Dendritic cell treated with granulocyte-macrophage colony-stimulating factor and Interleukin-4, amounts not matched to agents 40 ng/mL and 50 ng/mL, for 4 days (primary cell): Measurements from ENCODE around the gene OPN1SW.

Source experiments
- H3K27ac Mint-ChIP-seq: one replicate; pipeline ENCODE4 v1.8.0; 2022; ENCODE audit warnings: mild to moderate bottlenecking, mixed read lengths
- H3K27me3 Mint-ChIP-seq: one replicate; pipeline ENCODE4 v1.8.0; 2022; ENCODE audit warnings: mild to moderate bottlenecking, mixed read lengths
- H3K36me3 Mint-ChIP-seq: one replicate; pipeline ENCODE4 v1.8.0; 2022; ENCODE audit warnings: low read depth, mixed read lengths
- H3K4me1 Mint-ChIP-seq: one replicate; pipeline ENCODE4 v1.8.0; 2022; ENCODE audit warnings: low read depth, mixed read lengths
- H3K4me3 Mint-ChIP-seq: one replicate; pipeline ENCODE4 v1.8.0; 2022; ENCODE audit warnings: mild to moderate bottlenecking, moderate library complexity, mixed read lengths
- H3K9me3 Mint-ChIP-seq: one replicate; pipeline ENCODE4 v1.8.0; 2022; ENCODE audit warnings: mixed read lengths
- intact Hi-C: fragments of 100-400 bp; cut with micrococcal nuclease; formaldehyde crosslinking; loops from one replicate; pipeline ENCODE4 v1.15.0; 2022

Gene OPN1SW

DNA sequence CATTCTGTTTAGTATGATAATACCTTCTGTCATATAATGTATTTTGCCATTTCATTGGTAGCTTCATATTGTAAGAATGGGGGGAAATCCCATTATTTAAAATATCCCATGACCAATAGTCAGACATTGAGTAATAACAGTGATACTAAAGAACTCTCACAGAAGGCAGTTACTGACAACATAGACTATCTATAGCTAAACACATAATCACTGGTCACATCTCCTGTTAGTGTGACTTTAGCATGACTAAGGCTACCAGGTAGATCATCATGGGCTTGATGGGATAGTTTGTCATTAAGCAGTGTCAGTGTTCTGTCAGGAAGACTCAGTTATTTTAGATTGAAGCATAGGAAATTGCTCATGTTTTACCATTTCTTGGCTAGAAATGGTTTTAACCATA is 16.4 kb downstream of the OPN1SW start:
- Mint-ChIP-seq H3K9me3 (no peaks in the 10 kb centered on the region), H3K27me3 (no peaks in the 10 kb centered on the region), H3K4me1 (no peaks in the 10 kb centered on the region), H3K4me3 (no peak overlapping the region), H3K27ac (no peak overlapping the region), H3K36me3 (peaks cover 95% of the 10 kb centered on the region)
- intact Hi-C loops = no loop called here

- no peaks in the 10 kb centered on the region for H3K27me3 Mint-ChIP-seq
- H3K36me3 Mint-ChIP-seq = peaks cover 95% of the 10 kb centered on the region
- no peaks in the 10 kb centered on the region for H3K9me3 Mint-ChIP-seq
- intact Hi-C loops = no loop called here
- no peak overlapping the region for H3K27ac Mint-ChIP-seq
- no peaks in the 10 kb centered on the region for H3K4me1 Mint-ChIP-seq
- H3K4me3 Mint-ChIP-seq = no peak overlapping the region
These were observed 17.0 kb downstream of the OPN1SW start for GRCh38 chr7:128758553-128758952.

DNA sequence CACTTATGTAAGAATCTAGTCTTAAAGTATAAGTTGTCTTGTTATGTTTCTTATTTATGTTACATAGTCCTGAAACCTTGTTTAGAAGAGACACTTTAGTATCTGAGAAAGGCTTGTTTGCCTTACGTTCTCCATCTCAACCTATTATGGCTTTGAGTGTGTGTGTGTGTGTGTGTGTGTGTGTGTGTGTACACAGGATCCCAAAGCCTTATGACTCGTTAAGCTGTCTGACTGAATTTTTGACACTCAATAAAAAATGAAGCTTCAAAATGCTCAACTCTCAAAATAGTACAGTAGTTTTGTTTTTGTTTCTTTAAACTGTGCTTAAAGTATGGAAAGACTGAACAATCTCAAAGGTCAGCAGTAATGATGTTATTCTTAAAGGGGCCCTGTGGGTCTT is 18.4 kb downstream of the OPN1SW start:
- no peak overlapping the region for H3K27ac Mint-ChIP-seq
- no peak overlapping the region for H3K4me3 Mint-ChIP-seq
- no peaks in the 10 kb centered on the region for H3K9me3 Mint-ChIP-seq
- intact Hi-C loops = no loop called here
- no peaks in the 10 kb centered on the region for H3K27me3 Mint-ChIP-seq
- H3K36me3 Mint-ChIP-seq = peaks cover 94% of the 10 kb centered on the region
- H3K4me1 Mint-ChIP-seq = no peaks in the 10 kb centered on the region

DNA sequence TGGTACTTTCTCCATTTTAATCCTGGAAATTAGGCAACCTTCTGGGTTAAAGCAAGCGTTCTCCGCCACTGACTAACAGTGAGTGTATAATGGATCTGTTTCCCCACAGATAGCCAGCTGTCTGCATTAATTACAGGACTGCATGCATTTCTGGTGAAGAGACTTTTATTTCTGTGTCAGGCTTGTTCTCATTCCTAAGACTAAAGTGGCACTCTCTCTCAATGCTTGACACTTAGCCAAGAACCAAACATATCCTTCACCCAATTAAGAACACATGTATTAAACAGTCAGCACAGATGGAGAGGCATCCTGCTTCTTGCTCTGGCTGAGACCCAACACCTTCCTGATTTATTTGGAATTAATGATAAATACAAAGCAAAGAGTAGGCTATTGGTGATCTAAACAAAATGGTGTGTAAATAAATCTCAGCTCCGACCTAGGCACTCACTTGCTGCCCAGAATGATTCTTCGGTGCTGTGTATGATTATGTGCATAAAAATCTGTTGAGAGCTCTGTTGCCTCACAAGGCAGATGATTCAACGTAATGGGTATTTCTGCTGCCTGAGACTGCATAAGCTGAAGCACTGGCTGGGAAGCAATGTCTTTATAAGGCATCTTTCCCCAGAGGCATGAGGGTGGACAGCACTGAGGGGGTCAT is 19.6 kb downstream of the OPN1SW start:
- Mint-ChIP-seq H3K36me3 (peaks cover 85% of the 10 kb centered on the region), H3K9me3 (no peaks in the 10 kb centered on the region), H3K27me3 (no peaks in the 10 kb centered on the region), H3K4me3 (no peak overlapping the region), H3K4me1 (no peaks in the 10 kb centered on the region), H3K27ac (no peak overlapping the region)
- intact Hi-C loops = no loop called here

GRCh38 chr7:128755075-128755818 is 20.3 kb downstream of the OPN1SW start:
- H3K36me3 Mint-ChIP-seq = peaks cover 85% of the 10 kb centered on the region
- intact Hi-C loops = no loop called here
- H3K4me1 Mint-ChIP-seq = no peaks in the 10 kb centered on the region
- H3K27ac Mint-ChIP-seq = no peak overlapping the region
- H3K27me3 Mint-ChIP-seq = no peaks in the 10 kb centered on the region
- H3K4me3 Mint-ChIP-seq = no peak overlapping the region
- no peaks in the 10 kb centered on the region for H3K9me3 Mint-ChIP-seq

- H3K4me3 Mint-ChIP-seq = no peak overlapping the region
- H3K9me3 Mint-ChIP-seq = no peaks in the 10 kb centered on the region
- H3K27me3 Mint-ChIP-seq = no peaks in the 10 kb centered on the region
- intact Hi-C loops = no loop called here
- peaks cover 5% of the 10 kb centered on the region for H3K4me1 Mint-ChIP-seq
- no peak overlapping the region for H3K27ac Mint-ChIP-seq
- peaks cover 83% of the 10 kb centered on the region for H3K36me3 Mint-ChIP-seq
These were observed 23.3 kb downstream of the OPN1SW start for GRCh38 chr7:128752251-128752650.

GRCh38 chr7:128747327-128748079 is 28.1 kb downstream of the OPN1SW start:
- Mint-ChIP-seq H3K9me3 (no peaks in the 10 kb centered on the region), H3K4me1 (peaks cover 26% of the 10 kb centered on the region), H3K36me3 (peaks cover 48% of the 10 kb centered on the region), H3K27me3 (no peaks in the 10 kb centered on the region), H3K4me3 (no peak overlapping the region), H3K27ac (no peak overlapping the region)
- intact Hi-C loops = no loop called here

GRCh38 chr7:128745706-128746105 is 29.9 kb downstream of the OPN1SW start:
- intact Hi-C loops = no loop called here
- H3K4me1 Mint-ChIP-seq = peaks cover 40% of the 10 kb centered on the region

DNA sequence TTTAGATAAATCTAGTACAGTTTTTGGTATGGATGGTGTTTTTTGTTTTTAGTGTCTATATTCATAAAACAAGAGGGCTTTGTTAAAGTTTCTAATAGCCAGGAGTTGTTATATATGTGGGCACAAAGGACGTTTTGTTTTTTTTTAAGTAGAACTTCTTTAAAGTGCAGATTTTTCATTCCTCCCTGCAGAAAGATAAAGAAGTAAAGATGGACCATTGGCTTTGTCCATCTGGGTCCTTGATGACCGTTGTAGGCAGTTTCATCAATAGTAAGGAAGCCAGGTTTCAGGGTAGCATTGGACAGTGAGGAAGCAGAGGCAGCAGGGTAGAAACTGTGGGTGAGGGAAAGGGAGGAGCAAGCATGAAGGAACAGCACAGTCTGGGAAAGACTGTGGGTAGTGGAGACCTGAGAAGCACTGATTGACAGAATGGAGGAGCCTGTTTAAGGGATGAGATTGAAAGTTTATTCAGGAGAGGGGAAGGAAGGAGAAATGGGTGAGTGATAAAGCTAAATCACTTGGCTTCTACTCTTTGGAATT is 31.2 kb downstream of the OPN1SW start:
- intact Hi-C loops = no loop called here
- peaks cover 40% of the 10 kb centered on the region for H3K4me1 Mint-ChIP-seq
- peaks cover 39% of the 10 kb centered on the region for H3K36me3 Mint-ChIP-seq
- no peak overlapping the region for H3K27ac Mint-ChIP-seq
- H3K9me3 Mint-ChIP-seq = no peaks in the 10 kb centered on the region
- H3K27me3 Mint-ChIP-seq = no peaks in the 10 kb centered on the region
- no peak overlapping the region for H3K4me3 Mint-ChIP-seq

More at GRCh38 chr7:128745706-128746105, 29.9 kb downstream of the OPN1SW start:
- H3K4me3 Mint-ChIP-seq = no peak overlapping the region
- no peak overlapping the region for H3K27ac Mint-ChIP-seq
- H3K9me3 Mint-ChIP-seq = no peaks in the 10 kb centered on the region
- H3K27me3 Mint-ChIP-seq = no peaks in the 10 kb centered on the region
- H3K36me3 Mint-ChIP-seq = peaks cover 45% of the 10 kb centered on the region

GRCh38 chr7:128743112-128743772 is 32.4 kb downstream of the OPN1SW start:
- peaks cover 33% of the 10 kb centered on the region for H3K36me3 Mint-ChIP-seq
- intact Hi-C loops = no loop called here
- H3K4me3 Mint-ChIP-seq = peak overlapping the region; percentile 26
- no peaks in the 10 kb centered on the region for H3K9me3 Mint-ChIP-seq
- peaks cover 47% of the 10 kb centered on the region for H3K4me1 Mint-ChIP-seq
- H3K27ac Mint-ChIP-seq = peak overlapping the region; percentile 64
- no peaks in the 10 kb centered on the region for H3K27me3 Mint-ChIP-seq

DNA sequence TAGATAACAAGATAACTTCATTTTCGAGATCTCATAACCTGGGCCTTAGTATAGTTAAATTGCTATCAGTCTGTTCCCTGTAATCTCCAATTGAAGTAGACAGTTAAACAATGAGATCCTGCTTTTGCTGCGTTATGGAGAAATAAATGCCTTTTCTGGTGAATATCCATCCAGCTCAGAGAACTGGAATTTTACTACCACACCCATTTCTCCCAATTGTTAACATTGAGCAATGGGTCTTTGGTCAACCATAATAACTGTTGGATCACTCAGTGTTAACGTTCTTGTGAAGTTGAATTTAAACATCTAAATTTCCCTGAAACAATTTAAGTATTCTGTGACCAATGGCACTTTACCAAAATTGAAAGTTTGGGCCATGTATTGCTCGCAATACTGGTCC is 33.4 kb downstream of the OPN1SW start:
- Mint-ChIP-seq H3K27me3 (no peaks in the 10 kb centered on the region), H3K4me1 (peaks cover 49% of the 10 kb centered on the region), H3K4me3 (no peak overlapping the region), H3K9me3 (no peaks in the 10 kb centered on the region), H3K27ac (no peak overlapping the region), H3K36me3 (peaks cover 26% of the 10 kb centered on the region)
- intact Hi-C loops = no loop called here

DNA sequence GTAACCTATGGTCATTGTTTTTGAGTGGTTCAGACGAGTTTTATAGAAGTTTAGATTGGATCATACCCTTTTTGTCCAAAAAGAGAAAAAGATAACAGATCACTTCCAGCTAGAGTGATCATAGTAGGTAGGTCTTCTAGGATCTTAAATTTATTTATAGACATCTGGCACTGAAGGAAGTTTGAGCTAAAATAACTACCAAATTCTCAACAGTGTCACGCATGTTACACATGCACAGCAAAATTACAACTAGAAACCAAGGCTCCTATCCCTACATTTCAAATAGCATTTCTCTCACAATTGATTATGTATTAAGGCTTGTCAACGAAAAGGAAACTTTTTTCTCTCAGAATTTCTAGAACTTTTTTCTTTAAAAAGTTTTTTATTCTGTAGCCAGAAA is 34.1 kb downstream of the OPN1SW start:
- H3K4me1 Mint-ChIP-seq = peaks cover 46% of the 10 kb centered on the region
- no peak overlapping the region for H3K27ac Mint-ChIP-seq
- peaks cover 23% of the 10 kb centered on the region for H3K36me3 Mint-ChIP-seq
- H3K9me3 Mint-ChIP-seq = no peaks in the 10 kb centered on the region
- intact Hi-C loops = no loop called here
- no peaks in the 10 kb centered on the region for H3K27me3 Mint-ChIP-seq
- H3K4me3 Mint-ChIP-seq = no peak overlapping the region

DNA sequence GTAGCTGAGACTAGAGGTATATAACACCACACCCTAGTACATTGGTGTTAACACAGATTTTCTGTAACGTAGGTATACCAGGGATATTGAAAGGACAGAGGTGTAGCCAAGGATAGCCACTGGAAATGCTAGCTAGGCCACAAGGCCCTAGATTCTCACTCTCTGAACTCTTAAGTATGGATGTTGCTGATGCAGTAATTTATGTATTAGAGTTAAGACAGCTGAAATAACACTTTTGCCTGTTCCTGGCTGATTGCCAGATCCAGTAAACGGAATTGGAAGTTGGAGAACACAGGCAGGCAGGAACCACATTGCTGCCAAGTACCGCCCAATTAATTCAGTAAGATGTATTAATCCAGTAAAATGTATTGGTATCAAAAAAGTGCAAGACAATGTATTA is 34.6 kb downstream of the OPN1SW start:
- peak overlapping the region; percentile 2 for H3K4me3 Mint-ChIP-seq
- H3K27ac Mint-ChIP-seq = no peak overlapping the region
- intact Hi-C loops = no loop called here
- peaks cover 23% of the 10 kb centered on the region for H3K36me3 Mint-ChIP-seq
- peaks cover 46% of the 10 kb centered on the region for H3K4me1 Mint-ChIP-seq
- H3K9me3 Mint-ChIP-seq = no peaks in the 10 kb centered on the region
- no peaks in the 10 kb centered on the region for H3K27me3 Mint-ChIP-seq
